Keratinocyte (primary cell): ENCODE results near the gene PYM1.

Source experiments
- CTCF ChIP-seq, 3 experiments: IDR thresholded peaks in 1 of 3; conservative IDR thresholded peaks in 1 of 3; optimal IDR thresholded peaks in 1 of 3; 2 replicates in 2 of 3; 3 replicates in 1 of 3; pipeline versions ENCODE3 to v1.5.1; 2011; ENCODE audit warnings: low read length in 3 of 3, mild to moderate bottlenecking in 3 of 3, moderate library complexity in 2 of 3, control low read depth in 1 of 3, inconsistent platforms in 1 of 3; ENCODE audit not compliant: insufficient read depth in 2 of 3; ENCODE audit errors: extremely low read depth in 1 of 3
- EZH2 ChIP-seq: IDR thresholded peaks from one replicate; pipeline ENCODE4 v1.6.1; 2012; ENCODE audit warnings: inconsistent platforms, mild to moderate bottlenecking, low read length, moderate library complexity

DNA sequence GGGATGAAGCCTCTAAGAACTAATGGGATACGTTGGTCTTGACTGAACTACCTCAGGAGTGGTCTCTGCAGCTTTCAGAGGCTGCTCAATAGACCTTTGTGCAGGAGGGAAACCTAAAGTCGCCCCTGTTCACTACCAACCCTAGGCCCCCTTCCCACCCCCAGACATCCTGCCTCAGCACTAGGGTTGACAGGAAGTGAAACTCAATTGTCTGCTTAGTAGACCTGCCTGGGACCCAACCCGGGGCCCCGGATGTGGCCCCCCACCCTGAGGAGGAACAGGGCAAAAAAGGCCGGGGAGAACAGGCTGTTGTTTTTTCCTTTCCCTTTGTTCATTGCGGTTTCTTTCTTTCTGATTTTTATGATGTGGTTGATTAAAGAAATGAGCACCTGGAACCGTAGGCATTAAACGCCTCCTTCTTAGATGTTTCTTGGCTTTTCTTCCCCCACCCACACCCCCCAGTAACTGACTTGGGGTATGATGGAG is 1.7 kb upstream of the PYM1 start:
- TF ChIP-seq CTCF (optimal IDR thresholded peaks at IDR 0.05 in 1 of 3, IDR thresholded peaks at IDR 0.05 in 1 of 3, conservative IDR thresholded peaks at IDR 0.05 in 1 of 3; ENCODE audit: extremely low read depth in 1 of 3, insufficient read depth in 2 of 3, low read length in 3 of 3) (no peak), EZH2 (no peak)
